OCI-LY1 (cell line): ENCODE data around the gene PIGQ.

ENCODE experiments used
- CTCF ChIP-seq: fragments of 200-600 bp; sonication (generic), shearing (Covaris generic); IDR thresholded peaks from 2 replicates; pipeline ENCODE4 v1.5.1; 2017; ENCODE audit warnings: mild to moderate bottlenecking, antibody characterized with exemption, low read length, moderate library complexity, mixed read lengths
- EZH2 ChIP-seq: fragments of 200-600 bp; sonication (generic), shearing (Covaris generic); IDR thresholded peaks from 2 replicates; pipeline ENCODE4 v1.8.0; 2017; ENCODE audit warnings: borderline replicate concordance, mixed run types, mild to moderate bottlenecking, antibody characterized with exemption, low read length, moderate library complexity, mixed read lengths

GRCh38 chr16:529012-529575, 40.7 kb upstream of the PIGQ start:
- TF ChIP-seq CTCF (no peak), EZH2 (no peak)
